K562 (cell line): ENCODE data around the gene WNT7A. TPM values are rescaled to one million over a fixed set of nuclear protein-coding genes. Genes with fewer than 3 reads are reported as not detected.

Source experiments
- ARID2 ChIP-seq: fragments of 450-650 bp; IDR thresholded peaks from 2 replicates; pipeline ENCODE4 v1.6.1; 2017; ENCODE audit warnings: antibody characterized with exemption, mild to moderate bottlenecking
- ATF3 ChIP-seq, 2 experiments: fragments of 450-650 bp in 1 of 2; sonication (generic) in 1 of 2; formaldehyde crosslinking in 1 of 2; IDR thresholded peaks in 1 of 2; conservative IDR thresholded peaks in 1 of 2; 2 replicates each; pipeline versions ENCODE4 v1.6.1 to v1.8.1; 2016 to 2023; ENCODE audit warnings: mild to moderate bottlenecking in 2 of 2, moderate library complexity in 2 of 2, inconsistent platforms in 1 of 2, missing genetic modification reagents in 1 of 2
- ATF4 ChIP-seq: fragments of 450-650 bp; formaldehyde crosslinking; IDR thresholded peaks from 2 replicates; pipeline ENCODE4 v1.4.0; 2022; ENCODE audit warnings: mild to moderate bottlenecking, moderate library complexity
- CUX1 ChIP-seq: fragments of 200-800 bp; sonication (Bioruptor generic); IDR thresholded peaks from 2 replicates; pipeline ENCODE4 v1.6.1; 2016; ENCODE audit warnings: missing genetic modification characterization, missing compliant biosample characterization
- ETV5 ChIP-seq: sonication (generic); formaldehyde crosslinking; IDR thresholded peaks from 2 replicates; pipeline ENCODE4 v1.4.0; 2020; ENCODE audit warnings: low read depth, mild to moderate bottlenecking, missing genetic modification reagents
- ETV6 ChIP-seq, 3 experiments: fragments of 150-350 bp in 1 of 3; sonication (generic) in 1 of 3; formaldehyde crosslinking in 1 of 3; IDR thresholded peaks; 2 replicates each; pipeline versions ENCODE4 v1.6.1 to v1.8.0; 2014 to 2022; ENCODE audit warnings: borderline replicate concordance in 2 of 3, low read depth in 2 of 3, antibody characterized with exemption in 1 of 3, low read length in 1 of 3, mild to moderate bottlenecking in 1 of 3, missing genetic modification reagents in 1 of 3
- FOXJ3 ChIP-seq: sonication (generic); formaldehyde crosslinking; IDR thresholded peaks from 2 replicates; pipeline ENCODE4 v1.4.0; 2020; ENCODE audit warnings: mild to moderate bottlenecking, missing genetic modification reagents
- HDGF ChIP-seq: fragments of 450-650 bp; IDR thresholded peaks from 2 replicates; pipeline ENCODE4 v1.6.1; 2016
- IRF1 ChIP-seq: sonication (generic); formaldehyde crosslinking; IDR thresholded peaks from 2 replicates; pipeline ENCODE4 v1.8.0; 2022; ENCODE audit warnings: missing genetic modification reagents, mild to moderate bottlenecking, borderline replicate concordance
- MBD1 ChIP-seq: fragments of 250-450 bp; sonication (Bioruptor Pico); IDR thresholded peaks from 2 replicates; pipeline ENCODE4 v1.8.0; 2022; ENCODE audit warnings: inconsistent platforms
- SMC3 ChIP-seq: conservative IDR thresholded peaks from 2 replicates; pipeline ENCODE4 v1.6.1; 2011; ENCODE audit warnings: low read depth, low read length, improper control_type of control experiment; ENCODE audit not compliant: insufficient read depth
- SUPT5H ChIP-seq: fragments of 450-650 bp; IDR thresholded peaks from 2 replicates; pipeline ENCODE4 v1.6.1; 2016
- TEAD2 ChIP-seq: fragments of 450-650 bp; IDR thresholded peaks from 2 replicates; pipeline ENCODE4 v1.6.1; 2016; ENCODE audit warnings: missing genetic modification characterization, control low read depth, missing compliant biosample characterization
- ZNF655 ChIP-seq: fragments of 250-450 bp; sonication (Bioruptor Pico); IDR thresholded peaks from 2 replicates; pipeline ENCODE4 v1.5.0; 2021
- polyA plus RNA-seq, 8 experiments: library from polyadenylated mRNA; depleted of rRNA in 4 of 8; stranded (reverse) in 5 of 8; unstranded in 3 of 8; fragments of >200 nt; fragmentation: Nextera tagmentation in 2 of 8; fragmentation: Illumina TruSeq in 1 of 8; extraction: Ambion mirVana in 2 of 8; extraction: Trizol in 1 of 8; gene quantifications; 2 replicates each; pipeline versions ENCODE4 v1.2.1 to v1.2.3, GENCODE V29; 2011 to 2014; ENCODE audit warnings: inconsistent platforms in 1 of 8, missing spikeins in 1 of 8
- total RNA-seq, 7 experiments: library from RNA; depleted of rRNA in 6 of 7; stranded (reverse); fragments of >200 nt in 6 of 7; fragmentation: Illumina TruSeq in 2 of 7; extraction: Trizol in 2 of 7; gene quantifications; 2 replicates each; pipeline versions ENCODE4 v1.2.1 to v1.2.3, GENCODE V29; 2011 to 2021; ENCODE audit warnings: low replicate concordance in 1 of 7

The WNT7A gene
- total and polyA plus RNA-seq, 9 of the 15 experiments (the other 6 are each of a cell fraction or from before 2014, with no cell fraction given), result 0.03 TPM; not detected in 8

GRCh38 chr3:13895155-13896105 is 15.6 kb upstream of the WNT7A start (continued):
- TF ChIP-seq ETV6 (IDR thresholded peaks at IDR 0.05; ENCODE audit: borderline replicate concordance in 1 of 2, low read depth in 2 of 2, low read length in 1 of 2) (no peak), ETV6 (CRISPR knock-in tag; IDR thresholded peaks at IDR 0.05; ENCODE audit: borderline replicate concordance) (no peak), FOXJ3 (CRISPR knock-in tag) (no peak), ZNF655 (no peak), TEAD2 (tag) (no peak), MBD1 (CRISPR knock-in tag) (peak; percentile 98), ATF3 (IDR thresholded peaks at IDR 0.05) (peak; percentile 75), ATF3 (CRISPR knock-in tag; conservative IDR thresholded peaks at IDR 0.05) (no peak), HDGF (no peak), CUX1 (no peak), ATF4 (no peak), ETV5 (CRISPR knock-in tag) (peak; percentile 62; the same call in 1 of the 2 replicates), IRF1 (no peak), ARID2 (no peak), SMC3 (no peak), SUPT5H (no peak)
